Astrocyte of the cerebellum (primary cell): ENCODE measurements around the gene COL9A1.
"Not testable (repeated sequence)": the region's sequence is repeated elsewhere in the genome, so short reads cannot be mapped to it uniquely, and the experiment has no call there.

Experiments
- DNase-seq: peaks from one replicate; pipeline ENCODE4 v3.0.0-alpha.2; 2011; ENCODE audit warnings: low read depth
- H3K4me3 ChIP-seq: 2 replicates; pipeline ENCODE4 v1.5.1; 2011; ENCODE audit warnings: mild to moderate bottlenecking, low read depth, low read length, moderate library complexity
- in situ Hi-C: cut with HindIII; loops from 2 replicates; pipeline ENCODE4 v1.10.0; 2017; ENCODE audit warnings: low sequenced_read_pairs
- TF ChIP-seq, protein P1 (sequence below): IDR thresholded peaks from 2 replicates; pipeline ENCODE4 v1.5.1; 2012; ENCODE audit warnings: low read length, low read depth, moderate library complexity, mild to moderate bottlenecking; ENCODE audit errors: missing control alignments

Gene COL9A1

DNA sequence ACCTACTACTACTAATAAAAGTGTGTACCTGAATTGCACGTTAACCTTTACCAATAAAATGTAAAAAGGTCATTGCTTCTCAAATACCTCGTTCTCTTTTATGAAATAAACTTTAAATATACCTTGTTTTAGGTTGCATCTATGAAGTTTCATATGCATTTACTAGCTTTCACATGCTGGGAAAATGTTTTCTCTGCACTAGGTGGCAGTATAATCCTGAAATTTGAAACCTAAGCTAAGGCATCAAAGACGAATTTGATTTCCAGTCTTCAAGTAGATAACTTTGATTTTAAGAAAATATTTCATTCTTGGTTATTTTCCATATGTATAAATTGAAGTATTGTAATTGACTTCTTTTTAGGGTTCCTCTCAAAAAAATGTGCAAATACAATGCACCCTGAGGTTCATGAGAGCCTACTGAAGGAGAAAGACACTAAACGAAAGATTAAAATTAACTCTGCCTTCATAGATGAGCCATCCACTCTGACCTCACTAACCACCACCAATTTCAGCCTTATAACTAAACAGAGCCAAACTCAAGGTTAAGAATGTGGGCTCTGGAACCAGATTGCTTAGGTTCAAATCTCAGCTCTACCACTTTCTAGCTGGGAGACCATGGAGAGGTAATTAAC lies 7.3 kb upstream of the COL9A1 start:
- H3K4me3 ChIP-seq, result no peak overlapping the region
- TF ChIP-seq, protein P1, sequence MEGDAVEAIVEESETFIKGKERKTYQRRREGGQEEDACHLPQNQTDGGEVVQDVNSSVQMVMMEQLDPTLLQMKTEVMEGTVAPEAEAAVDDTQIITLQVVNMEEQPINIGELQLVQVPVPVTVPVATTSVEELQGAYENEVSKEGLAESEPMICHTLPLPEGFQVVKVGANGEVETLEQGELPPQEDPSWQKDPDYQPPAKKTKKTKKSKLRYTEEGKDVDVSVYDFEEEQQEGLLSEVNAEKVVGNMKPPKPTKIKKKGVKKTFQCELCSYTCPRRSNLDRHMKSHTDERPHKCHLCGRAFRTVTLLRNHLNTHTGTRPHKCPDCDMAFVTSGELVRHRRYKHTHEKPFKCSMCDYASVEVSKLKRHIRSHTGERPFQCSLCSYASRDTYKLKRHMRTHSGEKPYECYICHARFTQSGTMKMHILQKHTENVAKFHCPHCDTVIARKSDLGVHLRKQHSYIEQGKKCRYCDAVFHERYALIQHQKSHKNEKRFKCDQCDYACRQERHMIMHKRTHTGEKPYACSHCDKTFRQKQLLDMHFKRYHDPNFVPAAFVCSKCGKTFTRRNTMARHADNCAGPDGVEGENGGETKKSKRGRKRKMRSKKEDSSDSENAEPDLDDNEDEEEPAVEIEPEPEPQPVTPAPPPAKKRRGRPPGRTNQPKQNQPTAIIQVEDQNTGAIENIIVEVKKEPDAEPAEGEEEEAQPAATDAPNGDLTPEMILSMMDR, result peak; percentile 54
- in situ Hi-C loops, result loop anchor here (5.0 kb wide), 1 partner anchor 47 kb away; no protein-coding TSS in a partner anchor
- DNase-seq, result peak; percentile 31

DNA sequence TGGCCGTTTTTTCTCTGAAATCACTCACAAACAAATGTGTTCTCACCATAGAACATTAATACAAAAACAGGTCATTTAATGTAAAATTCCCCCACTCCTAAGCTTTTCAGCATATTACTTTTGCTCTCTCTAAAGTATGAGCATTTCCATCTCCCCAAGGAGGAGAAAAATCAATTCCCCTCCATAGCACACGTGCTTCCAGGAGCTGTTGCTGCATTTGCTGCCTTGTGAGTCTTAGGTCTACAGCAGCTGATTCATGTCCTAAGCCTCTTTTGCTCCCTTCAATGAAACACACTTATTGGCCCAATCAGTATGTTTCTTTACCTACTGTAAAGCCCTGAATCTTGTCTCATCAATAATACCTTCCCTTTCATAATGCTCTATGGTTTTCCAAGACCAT lies 6.4 kb upstream of the COL9A1 start:
- in situ Hi-C loops, result no loop called here
- no peak for DNase-seq
- TF ChIP-seq, protein P1, result no peak

DNA sequence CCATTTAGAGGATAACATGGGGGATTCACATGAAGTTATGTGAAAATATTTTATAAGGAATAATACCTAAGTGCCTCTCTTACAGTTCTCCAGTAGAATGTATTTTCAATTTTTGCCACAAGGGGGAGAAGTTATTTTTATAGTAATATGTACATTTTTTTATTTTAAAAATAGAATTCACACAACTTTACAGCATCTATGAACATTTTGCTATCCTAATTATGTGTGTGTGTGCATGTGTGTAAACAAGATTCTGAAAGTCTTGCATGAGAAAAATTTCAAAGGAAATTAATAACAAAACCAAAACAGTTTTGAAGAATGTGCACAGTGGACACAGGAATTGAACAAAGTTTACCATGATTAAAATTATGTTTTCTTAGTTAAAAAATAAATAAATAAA lies 5.3 kb upstream of the COL9A1 start:
- in situ Hi-C loops, DNase-seq, H3K4me3 ChIP-seq: not testable (repeated sequence)

More for the DNA sequence above, 6.4 kb upstream of the COL9A1 start:
- H3K4me3 ChIP-seq, result no peak overlapping the region

DNA sequence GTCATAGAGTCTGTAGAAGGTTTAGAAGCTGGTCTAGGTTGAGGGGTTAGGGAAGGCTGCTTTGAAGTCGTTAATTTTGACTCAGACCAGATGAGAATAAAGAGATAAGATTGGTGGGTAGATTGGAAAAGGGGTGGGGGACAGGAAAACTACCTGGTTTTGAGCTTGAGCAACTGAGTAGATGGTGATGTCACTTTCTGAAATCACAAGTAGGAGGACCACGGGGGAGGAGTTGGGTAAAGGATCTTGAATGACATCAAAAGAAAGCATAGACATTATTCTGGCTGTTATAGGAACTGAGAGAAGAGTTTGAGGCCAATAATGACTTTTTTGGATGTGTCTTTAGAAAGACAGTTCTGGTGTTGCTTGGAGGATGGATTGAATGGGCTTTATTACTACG lies 4.1 kb upstream of the COL9A1 start:
- no peak for DNase-seq
- TF ChIP-seq, protein P1, result no peak
- H3K4me3 ChIP-seq, result no peak overlapping the region
- in situ Hi-C loops, result no loop called here

DNA sequence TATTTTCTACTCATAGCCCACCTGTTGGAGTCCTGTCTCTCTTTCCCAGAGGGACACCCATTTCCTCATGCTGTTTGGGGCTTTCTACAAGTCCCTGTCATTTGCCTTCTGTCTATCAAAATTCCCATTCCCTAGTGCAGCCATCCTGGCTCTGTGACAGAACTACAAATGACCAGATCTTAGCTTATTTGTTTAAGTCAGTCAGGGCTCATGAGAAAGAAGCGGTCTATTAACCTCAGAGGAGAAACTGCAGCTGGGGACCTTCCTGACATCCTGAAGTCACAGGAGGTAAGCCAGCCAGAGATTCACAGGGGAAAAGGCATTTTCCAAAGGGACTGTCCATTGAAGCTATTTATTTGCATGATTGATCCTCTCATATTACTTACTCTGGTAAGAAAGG lies 1.7 kb upstream of the COL9A1 start:
- H3K4me3 ChIP-seq, result no peak overlapping the region
- TF ChIP-seq, protein P1, result no peak
- no peak for DNase-seq
- in situ Hi-C loops, result no loop called here

DNA sequence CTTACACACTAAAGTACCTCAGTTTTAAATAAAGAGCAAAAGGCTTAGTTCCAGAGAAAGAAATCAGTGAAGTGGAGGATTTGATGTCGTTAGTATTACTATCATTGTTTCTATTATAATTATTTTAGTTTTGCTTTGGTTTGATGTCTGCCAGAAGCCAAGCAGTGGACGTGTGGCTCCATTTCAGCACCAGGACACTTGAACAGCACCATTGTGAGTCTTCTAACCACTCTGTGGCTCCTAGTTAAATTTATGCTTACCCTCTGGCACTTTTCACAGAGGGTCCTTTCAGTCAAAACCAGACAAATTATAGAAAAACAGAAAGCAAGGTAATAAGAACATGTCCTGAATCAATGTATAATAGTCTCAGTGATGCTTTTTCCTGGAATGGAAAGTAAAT lies 3.4 kb downstream of the COL9A1 start:
- no peak overlapping the region for H3K4me3 ChIP-seq
- in situ Hi-C loops, result no loop called here
- no peak for DNase-seq
- TF ChIP-seq, protein P1, result no peak

DNA sequence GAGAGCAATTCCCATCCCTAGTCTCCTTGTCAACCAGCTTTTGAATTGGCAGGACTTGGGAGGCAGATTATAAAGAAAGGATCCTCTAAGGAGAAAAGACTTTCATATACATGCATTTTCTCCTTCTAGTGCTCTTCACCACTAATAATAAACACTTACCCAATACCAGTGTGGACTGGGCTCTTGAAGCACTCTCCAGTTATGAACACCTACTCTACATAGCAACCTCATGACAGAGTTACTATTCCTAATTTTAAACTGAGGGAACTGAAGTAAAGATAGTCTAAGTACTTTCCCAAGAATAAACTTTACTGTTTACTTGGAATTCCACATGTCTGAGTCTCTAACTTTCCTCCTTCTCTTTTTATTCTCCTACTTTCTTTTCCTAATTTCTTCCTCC lies 4.8 kb downstream of the COL9A1 start:
- DNase-seq, result no peak
- in situ Hi-C loops, result no loop called here
- H3K4me3 ChIP-seq, result no peak overlapping the region
- TF ChIP-seq, protein P1, result no peak
